Adrenal gland (tissue), 5 donors: ENCODE data around the gene YIPF3.

Experiments
- CTCF ChIP-seq, 6 experiments: fragments of 450-650 bp in 4 of 6; fragments of 200-600 bp in 2 of 6; sonication (generic) in 1 of 6; IDR thresholded peaks; 1 replicate in 5 of 6; 2 replicates in 1 of 6; pipeline versions ENCODE4 v1.5.1 to v1.8.0; 2016 to 2021; ENCODE audit warnings: antibody characterized with exemption in 6 of 6, mild to moderate bottlenecking in 2 of 6, moderate library complexity in 1 of 6
- POLR2A ChIP-seq, 2 donors: fragments of 450-650 bp; IDR thresholded peaks; one replicate each; pipeline ENCODE4 v1.6.1; 2017; ENCODE audit warnings: antibody characterized with exemption in 2 of 2, mild to moderate bottlenecking in 2 of 2, moderate library complexity in 1 of 2
- donor health status: DM: no; HTN: no; CAD: no.

GRCh38 chr6:43509984-43510826 lies 6.5 kb downstream of the YIPF3 start, which contains the start of gene LRRC73:
- TF ChIP-seq CTCF (IDR thresholded peaks at IDR 0.05) (no peak), POLR2A (IDR thresholded peaks at IDR 0.05) (peak; percentile 47 to 84)
